Endothelial cell of hepatic sinusoid (primary cell): Measurements from ENCODE around the gene FLT1.

ENCODE experiments used
- in situ Hi-C: cut with HindIII; loops from 2 replicates; pipeline ENCODE4 v1.10.0; 2017; ENCODE audit warnings: low sequenced_read_pairs

Gene FLT1

GRCh38 chr13:28349907-28350654 lies 144.8 kb downstream of the FLT1 start:
- in situ Hi-C loops: no loop called here

DNA sequence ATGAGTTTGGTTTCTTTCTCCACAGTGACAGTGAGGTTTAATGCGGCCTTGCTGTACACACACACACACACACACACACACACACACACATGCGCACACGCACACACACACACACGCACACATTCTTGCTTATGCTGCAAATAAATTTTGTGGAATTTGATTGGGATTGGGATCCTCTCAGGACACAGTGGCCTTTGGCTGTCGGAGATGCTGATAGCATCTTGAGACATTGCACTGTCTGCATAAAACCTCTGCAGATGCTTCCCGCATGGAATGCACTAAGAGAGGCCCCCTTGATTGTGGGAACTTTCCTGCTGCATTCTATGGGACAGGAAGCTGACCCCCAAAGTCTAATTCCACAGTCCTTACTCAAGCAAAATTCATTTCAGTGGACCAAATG lies 145.6 kb downstream of the FLT1 start:
- in situ Hi-C loops: no loop called here

DNA sequence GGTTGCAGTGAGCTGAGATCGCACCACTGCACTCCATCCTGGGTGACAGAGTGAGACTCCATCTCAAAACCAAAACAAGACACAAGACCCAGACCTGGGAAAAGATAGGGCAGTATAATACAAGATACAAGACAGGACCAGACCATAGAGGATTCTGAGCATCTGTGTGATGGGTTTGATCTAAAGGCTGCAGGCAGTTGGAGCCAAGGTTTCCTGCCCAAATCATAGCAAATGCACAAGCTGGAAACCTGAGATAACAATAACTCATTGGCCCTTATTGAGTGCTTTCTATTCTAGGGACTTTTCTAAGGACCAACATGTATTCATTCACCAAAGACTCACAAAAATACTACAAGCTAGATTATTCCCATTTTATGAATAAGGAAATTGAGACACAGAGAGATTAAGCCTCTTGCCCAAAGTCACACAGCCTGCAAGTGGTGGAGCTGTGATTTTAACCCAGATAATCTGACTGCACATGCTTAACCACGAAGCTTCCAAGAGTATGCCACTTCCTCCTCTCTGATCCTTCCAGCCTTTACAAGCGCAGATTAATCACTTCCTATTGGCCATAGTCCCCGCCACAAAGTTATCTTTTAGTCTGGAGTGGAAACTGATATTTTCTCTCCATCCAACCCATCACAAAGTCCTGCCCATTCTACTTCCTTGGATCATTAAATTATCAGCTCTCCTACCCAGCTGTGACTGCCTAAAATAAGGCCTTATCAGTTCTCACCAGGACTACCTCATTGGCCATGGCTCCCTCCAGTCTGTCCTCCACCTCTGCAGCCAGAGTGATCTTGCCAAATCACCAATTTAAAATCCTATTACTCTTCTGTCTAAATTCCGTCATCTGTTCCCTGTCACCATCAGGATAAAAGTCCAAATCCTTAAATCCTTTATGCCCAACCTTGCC lies 147.2 kb downstream of the FLT1 start:
- in situ Hi-C loops: no loop called here

GRCh38 chr13:28346154-28346553 lies 148.8 kb downstream of the FLT1 start:
- in situ Hi-C loops: no loop called here

- in situ Hi-C loops: no loop called here
These were observed 150.8 kb downstream of the FLT1 start for GRCh38 chr13:28344163-28344562.

- in situ Hi-C loops: no loop called here
These were observed 152.7 kb downstream of the FLT1 start for GRCh38 chr13:28342251-28342650.

DNA sequence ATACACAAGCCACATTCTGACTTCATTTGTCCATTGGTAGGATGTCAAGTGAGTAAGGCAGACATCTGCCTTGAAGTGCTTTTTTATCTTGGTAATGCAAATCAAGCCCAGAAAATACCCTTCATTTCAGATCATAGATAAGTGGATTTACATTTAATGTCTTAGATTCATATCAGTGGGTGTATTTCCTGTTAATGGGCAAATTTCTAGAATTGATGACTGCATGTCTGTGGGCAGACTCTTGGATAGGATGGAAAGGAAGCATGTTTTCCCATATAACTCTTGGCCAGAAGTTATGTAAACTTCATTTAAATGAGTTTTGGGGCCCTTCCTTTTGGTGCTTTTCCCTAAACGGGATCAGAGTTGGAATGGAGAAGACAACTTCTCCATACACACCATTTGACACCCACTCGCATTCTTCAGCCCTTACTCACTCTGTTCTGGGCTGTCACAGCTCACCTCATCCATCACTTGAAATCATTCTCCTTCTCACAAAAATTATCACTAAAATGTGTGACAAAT lies 154.6 kb downstream of the FLT1 start:
- in situ Hi-C loops: no loop called here

DNA sequence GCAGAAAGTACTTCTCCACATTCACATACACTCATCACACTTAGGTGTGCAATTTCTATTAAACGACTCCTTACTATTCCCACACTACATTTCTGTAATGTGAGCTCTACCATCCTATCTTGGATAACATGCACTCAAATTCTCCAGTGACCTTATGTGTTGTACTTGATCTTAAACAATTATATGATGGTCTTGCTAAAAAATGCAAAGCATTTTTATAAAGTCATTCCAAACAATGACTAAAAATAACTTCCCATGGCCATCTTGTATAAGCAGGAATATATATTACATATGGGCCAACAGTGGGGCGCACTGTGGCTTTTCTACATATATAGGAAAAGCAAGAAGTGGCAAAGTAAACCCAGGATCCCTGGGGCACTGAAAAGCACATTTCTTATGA lies 155.5 kb downstream of the FLT1 start:
- in situ Hi-C loops: no loop called here

DNA sequence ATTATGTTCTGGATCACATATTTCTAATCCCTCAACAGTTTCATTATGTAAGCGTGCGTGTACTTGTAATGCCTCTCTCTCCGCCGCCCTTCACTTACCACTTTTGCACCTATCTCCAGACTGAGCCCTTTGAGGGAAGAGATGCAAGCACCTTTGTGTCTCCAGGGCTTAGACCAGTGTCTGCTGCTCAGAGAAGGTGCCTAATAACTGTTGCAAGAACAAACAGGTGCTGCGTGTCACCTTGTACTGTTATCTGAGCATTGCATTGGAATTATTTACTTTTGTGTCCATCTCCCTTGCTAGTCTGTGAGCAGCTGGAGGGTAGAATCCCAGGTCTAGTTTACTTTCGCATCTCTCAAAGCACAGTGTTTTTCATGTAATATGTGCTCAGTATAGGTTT lies 156.2 kb downstream of the FLT1 start:
- in situ Hi-C loops: no loop called here

DNA sequence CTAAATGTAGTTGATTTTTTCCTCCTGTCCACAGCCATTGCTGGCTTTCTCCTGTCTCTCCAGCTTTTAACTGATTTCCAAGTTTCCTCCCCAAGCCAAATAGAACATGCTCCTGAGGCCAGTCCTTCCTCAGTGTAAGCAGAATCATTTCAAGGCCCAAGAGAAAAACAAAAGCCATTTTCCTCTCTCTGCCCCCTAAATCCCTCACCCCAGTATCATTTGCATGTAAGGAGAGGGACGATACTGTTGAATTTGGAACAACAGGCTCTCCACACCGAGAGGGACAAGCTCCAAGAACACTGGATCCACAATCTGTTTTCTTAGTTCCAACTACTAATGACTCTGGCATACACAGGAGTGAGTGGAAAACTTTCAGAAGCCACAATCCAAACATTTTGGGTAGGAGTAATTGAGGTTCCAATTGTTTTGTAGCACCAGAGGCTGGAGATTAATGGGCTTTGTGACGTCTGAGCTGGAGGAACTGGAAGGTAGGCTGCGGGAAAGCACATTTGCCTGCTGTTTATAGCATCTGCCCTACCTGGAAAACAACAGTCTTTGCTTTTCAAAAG lies 156.8 kb downstream of the FLT1 start:
- in situ Hi-C loops: no loop called here

DNA sequence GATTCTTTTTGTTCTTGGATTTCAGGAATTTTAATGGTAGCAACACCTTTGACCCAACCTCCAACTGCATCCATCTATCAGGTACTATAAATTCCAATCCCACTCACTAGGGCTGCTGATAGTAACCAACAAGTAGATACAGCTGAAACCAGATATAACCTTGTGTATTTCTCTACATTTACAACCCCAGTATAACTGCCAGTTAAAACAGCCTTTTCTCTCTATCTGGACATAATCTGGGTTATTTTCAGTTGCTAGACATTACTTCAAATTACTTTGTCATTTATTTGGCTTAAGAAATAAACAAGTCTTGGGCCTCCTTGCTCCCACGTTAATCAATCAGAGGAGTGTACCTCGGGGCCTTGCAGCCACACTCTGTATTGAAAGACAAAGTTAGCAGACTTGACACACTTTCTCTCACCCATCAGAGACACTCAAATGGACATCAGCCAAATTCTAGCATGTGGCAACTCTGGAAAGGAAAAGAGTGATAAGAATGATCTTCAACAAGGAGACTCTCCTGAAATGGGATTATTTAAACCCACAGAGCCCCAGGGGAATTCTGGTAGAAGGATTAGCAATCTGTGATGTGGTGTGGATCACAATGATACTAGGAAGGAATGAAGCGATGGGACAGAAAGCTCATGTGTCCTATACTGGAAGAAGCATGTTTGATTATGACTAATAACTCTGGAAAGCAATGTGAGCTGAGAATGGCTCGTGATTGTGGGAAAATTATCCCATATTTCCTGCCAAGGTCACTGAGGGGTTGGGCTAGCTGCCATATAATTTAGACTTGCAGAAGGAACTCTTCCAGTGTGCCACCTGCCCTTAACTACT lies 157.5 kb downstream of the FLT1 start:
- in situ Hi-C loops: no loop called here

DNA sequence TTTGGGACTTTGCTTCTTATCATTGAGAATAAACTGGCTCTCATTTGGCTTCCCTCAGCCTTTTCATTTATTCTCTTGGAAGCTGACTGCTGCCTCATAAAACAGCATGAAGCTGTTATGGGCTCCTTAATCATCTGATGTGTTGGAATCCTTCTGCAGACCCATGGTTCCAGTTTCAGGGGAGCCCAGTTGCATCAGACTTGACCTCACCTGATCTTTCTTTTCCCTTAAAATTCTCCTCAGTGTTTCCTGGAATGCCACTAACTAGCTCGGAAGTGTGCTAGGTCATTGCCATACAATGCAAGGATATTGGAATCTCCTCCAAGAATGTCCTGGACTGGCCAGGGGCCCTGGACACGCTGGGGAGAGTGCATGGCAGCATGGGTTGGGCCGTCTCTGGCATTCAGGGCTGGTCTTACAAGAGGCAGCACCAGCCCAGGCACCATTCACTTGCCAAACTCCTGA lies 158.7 kb downstream of the FLT1 start:
- in situ Hi-C loops: no loop called here

GRCh38 chr13:28333204-28333881 lies 161.6 kb downstream of the FLT1 start:
- in situ Hi-C loops: no loop called here

DNA sequence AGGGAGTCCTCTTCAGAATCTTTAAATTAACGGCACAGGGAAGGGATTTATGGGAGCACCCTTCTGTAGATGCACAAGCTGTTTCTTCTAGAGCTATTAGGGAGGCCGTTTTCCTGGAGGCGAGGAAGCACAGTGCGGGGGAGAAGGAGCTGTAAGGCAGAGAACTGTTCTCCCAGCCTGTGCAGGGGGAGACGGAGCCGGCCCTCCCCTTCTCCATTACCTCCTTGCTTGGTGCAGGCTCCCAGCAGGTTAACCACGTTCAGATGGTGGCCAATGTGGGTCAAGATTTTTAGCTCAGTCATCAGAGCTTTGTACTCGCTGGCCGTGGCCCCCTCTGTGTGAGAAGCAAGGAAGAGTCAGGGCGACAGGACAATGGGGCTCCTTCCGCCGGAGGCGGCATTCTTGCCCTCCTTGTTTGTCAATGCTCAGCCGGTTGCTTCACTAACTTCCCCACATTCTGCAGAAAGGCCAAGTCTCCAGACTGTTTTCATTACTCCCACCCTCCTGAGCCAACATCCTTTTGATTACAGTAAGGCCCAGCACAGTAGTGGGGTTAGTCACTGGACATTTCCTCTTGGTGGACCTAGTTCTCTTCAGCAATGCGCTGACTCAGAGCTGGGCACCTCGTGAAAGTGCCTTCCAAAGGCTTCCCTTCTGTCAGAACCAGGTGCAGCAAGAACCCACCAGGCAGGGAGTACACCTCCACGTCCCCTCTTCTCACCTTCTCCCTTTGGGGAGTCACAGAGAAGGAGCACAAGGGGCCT lies 165.4 kb downstream of the FLT1 start:
- in situ Hi-C loops: no loop called here

DNA sequence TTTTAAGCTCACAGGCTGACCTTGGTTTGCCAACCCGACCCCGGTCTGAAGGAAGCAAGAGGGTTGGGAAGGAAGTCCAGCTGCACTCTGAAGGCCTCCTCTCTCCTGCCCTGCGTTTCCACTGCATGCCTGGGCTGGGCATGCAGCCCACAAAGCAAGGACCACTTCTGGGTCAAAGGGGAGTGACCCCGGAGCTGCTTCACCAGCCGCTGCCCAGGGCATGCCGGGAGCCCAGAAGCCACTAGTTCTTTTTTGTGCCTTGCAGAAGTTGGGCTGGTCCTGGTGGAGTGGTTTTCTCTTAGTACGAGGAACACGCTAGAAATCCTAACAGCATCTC lies 166.7 kb downstream of the FLT1 start:
- in situ Hi-C loops: no loop called here

- in situ Hi-C loops: no loop called here
These were observed 167.3 kb downstream of the FLT1 start for GRCh38 chr13:28327373-28328270.

DNA sequence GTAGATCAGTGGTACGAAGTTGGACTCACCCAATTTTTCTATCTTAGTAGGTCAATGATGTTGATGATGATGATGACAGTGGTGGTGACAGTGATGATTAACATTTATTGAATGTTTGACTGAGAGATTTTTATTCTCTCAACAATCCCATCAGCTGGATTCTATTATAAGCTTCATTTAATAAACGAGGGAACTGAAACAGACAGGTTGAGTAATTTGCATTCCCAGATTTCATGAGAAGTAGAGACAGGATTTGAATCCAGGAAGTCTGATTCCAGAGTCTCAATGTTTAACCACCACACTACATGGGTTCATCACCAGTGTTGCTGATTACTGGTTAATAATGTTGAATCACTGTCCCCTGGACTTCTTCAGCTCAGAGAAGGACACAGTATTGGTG lies 168.9 kb downstream of the FLT1 start:
- in situ Hi-C loops: no loop called here

- in situ Hi-C loops: no loop called here
These were observed 169.9 kb downstream of the FLT1 start for GRCh38 chr13:28325022-28325421.
